Upper lobe of right lung (tissue), 1 donor: ENCODE data around the gene ADO. TPM values are rescaled to one million over a fixed set of nuclear protein-coding genes. Genes with fewer than 3 reads are reported as not detected.

Experiments used
- ATAC-seq: fragments of 200-7000 bp; cut with Tn5 transposase; one replicate; pipeline ENCODE4 v1.9.1; 2020; ENCODE audit warnings: mild to moderate bottlenecking, moderate library complexity
- DNase-seq: peaks from one replicate; pipeline ENCODE4 v3.0.0-alpha.2; 2020
- H3K27ac ChIP-seq: fragments of 200-600 bp; one replicate; pipeline ENCODE4 v1.8.0; 2022
- H3K27me3 ChIP-seq: fragments of 200-600 bp; one replicate; pipeline ENCODE4 v1.8.0; 2022; ENCODE audit warnings: mild to moderate bottlenecking
- H3K36me3 ChIP-seq: fragments of 200-600 bp; one replicate; pipeline ENCODE4 v1.8.0; 2022
- H3K4me1 ChIP-seq: fragments of 200-600 bp; one replicate; pipeline ENCODE4 v1.8.0; 2022
- H3K4me3 ChIP-seq: fragments of 200-600 bp; one replicate; pipeline ENCODE4 v1.8.0; 2022; ENCODE audit warnings: mild to moderate bottlenecking
- H3K9me3 ChIP-seq: fragments of 200-600 bp; one replicate; pipeline ENCODE4 v1.8.0; 2022
- CTCF ChIP-seq: fragments of 200-600 bp; IDR thresholded peaks from one replicate; pipeline ENCODE4 v1.8.0; 2022; ENCODE audit warnings: antibody characterized with exemption
- intact Hi-C: fragments of 100-400 bp; cut with DNase I; formaldehyde crosslinking; loops from one replicate; pipeline ENCODE4 v1.11.0; 2022
- total RNA-seq: library from RNA; stranded (reverse); fragmentation: NEBNext Ultra II Directional; extraction: Animal tissue kit (Norgen Biotek cat#: 25700); gene quantifications from one replicate; pipeline ENCODE4 v1.2.1, GENCODE V29; 2021
- donor health status: DM: no; HTN: yes; CAD: no; lungs with severe emphysema.

ADO gene
- total RNA-seq, 1 donor from 2014 or later: 16.5 TPM

- intact Hi-C loops: loop anchor here (10.0 kb wide), 1 partner anchor 372 kb away; no protein-coding TSS in a partner anchor
Measured at GRCh38 chr10:62817121-62817765, 12.7 kb downstream of the ADO start.

GRCh38 chr10:62817766-62818425 is 13.4 kb downstream of the ADO start:
- DNase-seq: peak; percentile 92
- H3K36me3 ChIP-seq: no peaks in the 10 kb centered on the region
- H3K27ac ChIP-seq: peak overlapping the region; percentile 86
- intact Hi-C loops: loop anchor here (10.0 kb wide), 1 partner anchor 373 kb away; no protein-coding TSS in a partner anchor
- ATAC-seq: peak; percentile 83
- peaks cover 28% of the 10 kb centered on the region for H3K4me1 ChIP-seq
- H3K27me3 ChIP-seq: peaks cover 33% of the 10 kb centered on the region
- peak; percentile 88 for TF ChIP-seq CTCF
- H3K9me3 ChIP-seq: no peaks in the 10 kb centered on the region
- H3K4me3 ChIP-seq: peak overlapping the region; percentile 88

More at GRCh38 chr10:62817121-62817765, 12.7 kb downstream of the ADO start:
- Histone ChIP-seq H3K27ac (peak overlapping the region; percentile 86), H3K4me1 (peaks cover 28% of the 10 kb centered on the region), H3K4me3 (peak overlapping the region; percentile 88), H3K9me3 (no peaks in the 10 kb centered on the region), H3K27me3 (peaks cover 29% of the 10 kb centered on the region), H3K36me3 (no peaks in the 10 kb centered on the region)
- TF ChIP-seq CTCF: no peak
- peak; percentile 86 for DNase-seq
- ATAC-seq: peak; percentile 45

GRCh38 chr10:62818426-62819011 is 14.0 kb downstream of the ADO start:
- Histone ChIP-seq H3K4me1 (peaks cover 28% of the 10 kb centered on the region), H3K4me3 (peak overlapping the region; percentile 88), H3K9me3 (no peaks in the 10 kb centered on the region), H3K36me3 (no peaks in the 10 kb centered on the region), H3K27me3 (peaks cover 33% of the 10 kb centered on the region), H3K27ac (no peak overlapping the region)
- TF ChIP-seq CTCF: no peak
- DNase-seq (peak; percentile 85), ATAC-seq (peak; percentile 29)
- intact Hi-C loops: loop anchor here (10.0 kb wide), 1 partner anchor 374 kb away; no protein-coding TSS in a partner anchor

- H3K4me1 ChIP-seq: peaks cover 28% of the 10 kb centered on the region
- H3K36me3 ChIP-seq: no peaks in the 10 kb centered on the region
- H3K4me3 ChIP-seq: no peak overlapping the region
- no peak overlapping the region for H3K27ac ChIP-seq
- peaks cover 31% of the 10 kb centered on the region for H3K27me3 ChIP-seq
- no peak for TF ChIP-seq CTCF
- DNase-seq (no peak), ATAC-seq (no peak)
- H3K9me3 ChIP-seq: no peaks in the 10 kb centered on the region
- intact Hi-C loops: loop anchor here (10.0 kb wide), 1 partner anchor 375 kb away; no protein-coding TSS in a partner anchor
Measured at GRCh38 chr10:62819141-62819920, 14.8 kb downstream of the ADO start.

GRCh38 chr10:62820586-62820985 is 16.1 kb downstream of the ADO start:
- no peak overlapping the region for H3K27ac ChIP-seq
- H3K36me3 ChIP-seq: no peaks in the 10 kb centered on the region
- TF ChIP-seq CTCF: no peak
- no peaks in the 10 kb centered on the region for H3K9me3 ChIP-seq
- ATAC-seq (no peak), DNase-seq (no peak)
- intact Hi-C loops: no loop called here
- peaks cover 18% of the 10 kb centered on the region for H3K27me3 ChIP-seq
- no peak overlapping the region for H3K4me3 ChIP-seq
- peaks cover 16% of the 10 kb centered on the region for H3K4me1 ChIP-seq
